GM10266 (cell line): Measurements from ENCODE around the gene ZNF362.
A peak's percentile ranks its signal among the peaks of the same experiment; 100 is the strongest.

Experiments
- DNase-seq: peaks from one replicate; pipeline ENCODE4 v3.0.0; 2012; ENCODE audit errors: extremely low spot score
- CTCF ChIP-seq: IDR thresholded peaks from 2 replicates; pipeline ENCODE4 v1.5.1; 2012; ENCODE audit warnings: mild to moderate bottlenecking, low read depth; ENCODE audit not compliant: control insufficient read depth, insufficient read depth; ENCODE audit errors: missing control alignments

Gene ZNF362

GRCh38 chr1:33256471-33257206 lies at the start of gene ZNF362:
ZNF362 (plus strand) TSS chr1:33256492; CDS start chr1:33270575, 14,083 bp downstream.
- no peak for TF ChIP-seq CTCF
- peak; percentile 86 for DNase-seq

- no peak for TF ChIP-seq CTCF
- DNase-seq = no peak
Measured at GRCh38 chr1:33211972-33212371, 44.3 kb upstream of the ZNF362 start.

GRCh38 chr1:33219886-33220661 lies 36.2 kb upstream of the ZNF362 start:
- no peak for DNase-seq
- TF ChIP-seq CTCF = no peak

GRCh38 chr1:33220676-33221384 lies 35.5 kb upstream of the ZNF362 start:
- DNase-seq = no peak
- no peak for TF ChIP-seq CTCF

- TF ChIP-seq CTCF = no peak
Measured at GRCh38 chr1:33221385-33221758, 34.9 kb upstream of the ZNF362 start.

GRCh38 chr1:33222381-33222780 lies 33.9 kb upstream of the ZNF362 start:
- TF ChIP-seq CTCF = no peak
- no peak for DNase-seq

More at GRCh38 chr1:33221385-33221758, 34.9 kb upstream of the ZNF362 start:
- DNase-seq = no peak

- TF ChIP-seq CTCF = no peak
- no peak for DNase-seq
Measured at GRCh38 chr1:33224166-33224707, 32.1 kb upstream of the ZNF362 start.
